GM18951 (cell line): ENCODE measurements around the gene GDF10.

ENCODE experiments used
- POLR2A ChIP-seq: IDR thresholded peaks from 4 replicates; pipeline ENCODE4 v1.6.1; 2011; ENCODE audit warnings: mild to moderate bottlenecking; ENCODE audit not compliant: insufficient read length, insufficient read depth; ENCODE audit errors: extremely low read depth
- in situ Hi-C: fragments of 300-500 bp; cut with MboI; formaldehyde crosslinking; loops from one replicate; pipeline ENCODE4 v1.12.0; 2022; ENCODE audit warnings: low sequenced_read_pairs, mixed read lengths, inconsistent platforms; ENCODE audit not compliant: unreplicated experiment

Gene GDF10

GRCh38 chr10:47260505-47261111 lies 39.4 kb upstream of the GDF10 start:
- in situ Hi-C loops = no loop called here
- TF ChIP-seq POLR2A = no peak

- no peak for TF ChIP-seq POLR2A
- in situ Hi-C loops = no loop called here
Observed at GRCh38 chr10:47261121-47261520, 38.9 kb upstream of the GDF10 start.

GRCh38 chr10:47261556-47261955 lies 38.4 kb upstream of the GDF10 start:
- in situ Hi-C loops = no loop called here
- TF ChIP-seq POLR2A = no peak

- no peak for TF ChIP-seq POLR2A
- in situ Hi-C loops = no loop called here
Observed at GRCh38 chr10:47262606-47263533, 37.1 kb upstream of the GDF10 start.

- in situ Hi-C loops = no loop called here
- TF ChIP-seq POLR2A = no peak
Observed at GRCh38 chr10:47264797-47265281, 35.2 kb upstream of the GDF10 start.

- TF ChIP-seq POLR2A = no peak
- in situ Hi-C loops = no loop called here
Observed at GRCh38 chr10:47266602-47267001, 33.4 kb upstream of the GDF10 start.

GRCh38 chr10:47268696-47269095 lies 31.3 kb upstream of the GDF10 start:
- in situ Hi-C loops = no loop called here
- TF ChIP-seq POLR2A = no peak

GRCh38 chr10:47269294-47269693 lies 30.7 kb upstream of the GDF10 start:
- in situ Hi-C loops = no loop called here
- no peak for TF ChIP-seq POLR2A

GRCh38 chr10:47276071-47276470 lies 23.9 kb upstream of the GDF10 start:
- in situ Hi-C loops = no loop called here
- TF ChIP-seq POLR2A = no peak

- in situ Hi-C loops = no loop called here
- no peak for TF ChIP-seq POLR2A
Observed at GRCh38 chr10:47276576-47277351, 23.2 kb upstream of the GDF10 start.

- TF ChIP-seq POLR2A = no peak
- in situ Hi-C loops = no loop called here
Observed at GRCh38 chr10:47277352-47278151, 22.4 kb upstream of the GDF10 start.

- no peak for TF ChIP-seq POLR2A
- in situ Hi-C loops = no loop called here
Observed at GRCh38 chr10:47278152-47278473, 21.9 kb upstream of the GDF10 start.

- in situ Hi-C loops = no loop called here
- TF ChIP-seq POLR2A = no peak
Observed at GRCh38 chr10:47278720-47279119, 21.3 kb upstream of the GDF10 start.

GRCh38 chr10:47279276-47279675 lies 20.7 kb upstream of the GDF10 start:
- TF ChIP-seq POLR2A = no peak
- in situ Hi-C loops = no loop called here
